ENCODE results near the gene KLF8.

KLF8 gene

DNA sequence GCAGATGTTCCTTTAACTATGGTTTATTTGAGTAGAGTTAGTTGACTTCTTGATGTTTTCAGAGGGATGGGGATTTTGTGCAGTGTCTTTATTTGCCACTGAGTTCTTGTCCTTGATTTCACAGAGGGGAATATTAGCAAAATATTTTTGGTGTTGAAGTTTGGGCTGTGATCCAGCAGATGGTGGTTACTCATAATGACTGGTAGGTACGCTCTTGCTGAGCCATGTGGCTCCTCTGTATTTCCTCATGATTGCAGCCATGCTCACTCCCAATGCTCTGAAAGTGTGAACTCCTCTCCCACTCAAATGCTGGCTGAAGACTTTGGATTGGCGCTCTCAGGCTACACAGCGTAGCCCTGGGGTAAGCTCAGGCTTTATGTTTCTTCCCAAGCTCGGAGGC is 77.7 kb downstream of the KLF8 start:
- no peaks in the 10 kb centered on the region for H3K36me3 ChIP-seq
- TF ChIP-seq, protein P1, sequence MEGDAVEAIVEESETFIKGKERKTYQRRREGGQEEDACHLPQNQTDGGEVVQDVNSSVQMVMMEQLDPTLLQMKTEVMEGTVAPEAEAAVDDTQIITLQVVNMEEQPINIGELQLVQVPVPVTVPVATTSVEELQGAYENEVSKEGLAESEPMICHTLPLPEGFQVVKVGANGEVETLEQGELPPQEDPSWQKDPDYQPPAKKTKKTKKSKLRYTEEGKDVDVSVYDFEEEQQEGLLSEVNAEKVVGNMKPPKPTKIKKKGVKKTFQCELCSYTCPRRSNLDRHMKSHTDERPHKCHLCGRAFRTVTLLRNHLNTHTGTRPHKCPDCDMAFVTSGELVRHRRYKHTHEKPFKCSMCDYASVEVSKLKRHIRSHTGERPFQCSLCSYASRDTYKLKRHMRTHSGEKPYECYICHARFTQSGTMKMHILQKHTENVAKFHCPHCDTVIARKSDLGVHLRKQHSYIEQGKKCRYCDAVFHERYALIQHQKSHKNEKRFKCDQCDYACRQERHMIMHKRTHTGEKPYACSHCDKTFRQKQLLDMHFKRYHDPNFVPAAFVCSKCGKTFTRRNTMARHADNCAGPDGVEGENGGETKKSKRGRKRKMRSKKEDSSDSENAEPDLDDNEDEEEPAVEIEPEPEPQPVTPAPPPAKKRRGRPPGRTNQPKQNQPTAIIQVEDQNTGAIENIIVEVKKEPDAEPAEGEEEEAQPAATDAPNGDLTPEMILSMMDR (IDR thresholded peaks at IDR 0.05), result no peak
- no peak overlapping the region for H3K4me3 ChIP-seq (ENCODE audit: low read depth in 1 of 2, low read length in 1 of 2)
- H3K9me3 ChIP-seq, result no peaks in the 10 kb centered on the region
- H3K27ac ChIP-seq, result no peak overlapping the region
- H3K27me3 ChIP-seq, result no peaks in the 10 kb centered on the region
- H3K4me1 ChIP-seq (ENCODE audit: control insufficient read depth in 1 of 2, insufficient read depth in 1 of 2, low read depth in 1 of 2, low read length in 1 of 2), result no peaks in the 10 kb centered on the region

DNA sequence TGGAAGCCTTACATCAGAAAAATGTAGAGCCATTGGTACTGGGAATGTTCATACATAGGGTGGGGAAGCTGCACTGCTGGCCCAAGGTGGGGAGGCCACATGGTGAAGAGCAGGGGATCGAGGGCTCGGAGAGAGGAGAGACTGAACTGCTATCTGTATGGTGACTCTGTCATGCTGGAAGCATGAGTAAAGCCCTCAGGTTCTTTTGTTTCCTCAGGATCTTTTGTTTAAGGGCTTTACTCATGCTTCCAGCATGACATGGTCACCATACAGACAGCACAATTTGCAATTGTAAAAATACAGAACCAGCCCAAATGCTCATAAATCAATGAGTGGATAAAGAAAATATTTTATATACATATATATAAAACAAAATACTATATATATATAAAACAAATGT is 78.4 kb downstream of the KLF8 start:
- Histone ChIP-seq H3K36me3 (no peaks in the 10 kb centered on the region), H3K9me3 (no peaks in the 10 kb centered on the region), H3K27ac (no peak overlapping the region), H3K4me1 (ENCODE audit: control insufficient read depth in 1 of 2, insufficient read depth in 1 of 2, low read depth in 1 of 2, low read length in 1 of 2) (no peaks in the 10 kb centered on the region), H3K27me3 (no peaks in the 10 kb centered on the region), H3K4me3 (ENCODE audit: low read depth in 1 of 2, low read length in 1 of 2) (no peak overlapping the region)
- TF ChIP-seq, protein P1 (IDR thresholded peaks at IDR 0.05), result no peak

DNA sequence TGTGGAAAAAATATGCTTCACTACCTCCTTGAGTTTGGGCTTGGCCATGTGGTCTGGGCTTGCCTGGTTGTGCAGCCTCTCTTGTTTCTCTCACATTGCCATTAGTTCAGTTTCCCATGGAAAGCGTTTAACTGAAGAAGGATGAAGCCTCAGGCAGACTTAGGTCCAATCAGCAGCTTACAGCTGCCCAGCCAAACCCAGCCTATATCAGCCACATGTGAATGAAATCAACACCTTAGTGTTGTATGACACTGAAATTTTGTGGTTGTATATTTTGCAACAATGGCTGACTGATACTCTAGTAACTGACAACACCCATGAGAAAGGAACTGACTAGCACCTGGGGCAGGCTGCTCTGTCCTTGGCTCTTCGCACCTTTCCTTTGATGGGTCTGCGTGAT is 81.2 kb downstream of the KLF8 start:
- no peaks in the 10 kb centered on the region for H3K36me3 ChIP-seq
- H3K27me3 ChIP-seq, result no peaks in the 10 kb centered on the region
- no peak overlapping the region for H3K4me3 ChIP-seq (ENCODE audit: low read depth in 1 of 2, low read length in 1 of 2)
- no peaks in the 10 kb centered on the region for H3K4me1 ChIP-seq (ENCODE audit: control insufficient read depth in 1 of 2, insufficient read depth in 1 of 2, low read depth in 1 of 2, low read length in 1 of 2)
- TF ChIP-seq, protein P1 (IDR thresholded peaks at IDR 0.05), result no peak
- H3K9me3 ChIP-seq, result no peaks in the 10 kb centered on the region
- no peak overlapping the region for H3K27ac ChIP-seq

DNA sequence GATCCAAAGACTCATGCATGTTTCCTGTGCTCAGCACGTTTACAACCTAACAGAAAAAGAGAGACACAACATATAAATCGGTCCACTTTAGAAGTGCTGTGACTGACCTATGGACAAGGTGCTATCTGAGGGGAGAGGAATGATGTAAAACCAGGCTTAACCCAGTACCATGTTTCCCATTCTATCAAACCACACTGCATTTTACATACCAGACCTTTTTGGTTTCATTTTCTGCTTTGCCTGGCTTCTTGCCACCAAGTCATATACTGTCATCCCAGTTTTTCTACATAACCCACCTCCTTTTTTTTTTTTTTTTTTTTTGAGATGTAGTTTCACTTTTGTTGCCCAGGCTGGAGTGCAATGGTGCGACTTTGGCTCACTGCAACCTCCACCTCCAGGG is 82.2 kb downstream of the KLF8 start:
- TF ChIP-seq, protein P1 (IDR thresholded peaks at IDR 0.05), result no peak
- H3K9me3 ChIP-seq, result no peaks in the 10 kb centered on the region
- H3K27ac ChIP-seq, result no peak overlapping the region
- no peaks in the 10 kb centered on the region for H3K4me1 ChIP-seq (ENCODE audit: control insufficient read depth in 1 of 2, insufficient read depth in 1 of 2, low read depth in 1 of 2, low read length in 1 of 2)
- H3K36me3 ChIP-seq, result no peaks in the 10 kb centered on the region
- H3K27me3 ChIP-seq, result no peaks in the 10 kb centered on the region
- no peak overlapping the region for H3K4me3 ChIP-seq (ENCODE audit: low read depth in 1 of 2, low read length in 1 of 2)

DNA sequence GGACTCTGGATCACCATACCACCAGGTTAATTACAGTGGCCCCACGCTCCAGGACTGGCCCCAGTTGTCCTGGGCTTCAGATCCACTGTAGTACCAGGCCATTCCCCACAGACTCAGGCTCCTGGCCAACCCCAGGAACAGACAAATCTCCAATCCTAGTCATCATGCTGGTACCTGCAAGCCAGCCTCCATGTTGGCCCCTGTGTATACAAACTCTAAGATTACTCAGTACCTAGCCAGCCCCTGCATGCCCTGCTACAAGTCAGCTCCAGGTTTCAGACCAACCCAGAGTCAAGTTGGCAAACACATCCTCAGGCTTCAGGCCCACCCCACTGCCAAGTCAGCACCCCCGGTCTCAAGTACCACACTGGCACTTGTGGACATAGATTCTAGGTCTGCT is 85.9 kb downstream of the KLF8 start:
- no peaks in the 10 kb centered on the region for H3K36me3 ChIP-seq
- TF ChIP-seq, protein P1 (IDR thresholded peaks at IDR 0.05), result no peak
- H3K27me3 ChIP-seq, result no peaks in the 10 kb centered on the region
- H3K9me3 ChIP-seq, result no peaks in the 10 kb centered on the region
- H3K4me3 ChIP-seq (ENCODE audit: low read depth in 1 of 2, low read length in 1 of 2), result no peak overlapping the region
- H3K4me1 ChIP-seq (ENCODE audit: control insufficient read depth in 1 of 2, insufficient read depth in 1 of 2, low read depth in 1 of 2, low read length in 1 of 2), result no peaks in the 10 kb centered on the region
- no peak overlapping the region for H3K27ac ChIP-seq

DNA sequence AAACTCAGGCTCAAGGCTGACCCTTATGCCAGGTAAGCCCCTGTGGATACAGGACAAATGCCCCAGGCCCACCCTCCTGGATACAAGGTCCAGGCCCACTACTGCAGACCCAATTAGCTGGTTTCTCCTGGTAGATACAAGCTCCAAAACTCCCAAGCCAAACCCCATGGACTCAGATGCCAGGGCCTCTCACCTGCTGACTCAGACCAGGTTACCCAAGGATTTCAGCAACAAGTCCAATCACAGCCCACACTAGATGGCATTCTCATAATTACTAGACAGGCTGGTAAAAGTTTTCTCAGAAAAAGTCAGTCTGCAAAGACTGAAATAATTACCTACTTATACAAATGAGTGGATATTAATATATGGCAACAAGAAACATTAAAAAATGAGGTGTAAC is 87.0 kb downstream of the KLF8 start:
- no peak overlapping the region for H3K27ac ChIP-seq
- no peak overlapping the region for H3K4me3 ChIP-seq (ENCODE audit: low read depth in 1 of 2, low read length in 1 of 2)
- H3K36me3 ChIP-seq, result no peaks in the 10 kb centered on the region
- TF ChIP-seq, protein P1 (IDR thresholded peaks at IDR 0.05), result no peak
- H3K9me3 ChIP-seq, result no peaks in the 10 kb centered on the region
- no peaks in the 10 kb centered on the region for H3K4me1 ChIP-seq (ENCODE audit: control insufficient read depth in 1 of 2, insufficient read depth in 1 of 2, low read depth in 1 of 2, low read length in 1 of 2)
- H3K27me3 ChIP-seq, result no peaks in the 10 kb centered on the region
